IPS DF 6.9 (cell line): Measurements from ENCODE around the gene ACY1.
A peak's percentile ranks its signal among the peaks of the same experiment; 100 is the strongest.

Source experiments
- DNase-seq: peaks from one replicate; pipeline ENCODE4 v3.0.0-alpha.2; 2013; ENCODE audit warnings: low read depth, low spot score
- H3K27ac ChIP-seq: one replicate; pipeline ENCODE4 v1.5.1; 2013; ENCODE audit warnings: low read length, control low read depth
- H3K27me3 ChIP-seq: 2 replicates; pipeline ENCODE4 v1.6.1; 2013; ENCODE audit warnings: mild to moderate bottlenecking, low read length; ENCODE audit not compliant: control insufficient read depth, insufficient read depth
- H3K36me3 ChIP-seq: 2 replicates; pipeline ENCODE4 v1.6.1; 2013; ENCODE audit warnings: low read length; ENCODE audit not compliant: control insufficient read depth, insufficient read depth
- H3K4me1 ChIP-seq: 2 replicates; pipeline ENCODE4 v1.6.1; 2013; ENCODE audit warnings: low read length; ENCODE audit not compliant: control insufficient read depth, insufficient read depth
- H3K4me3 ChIP-seq: 2 replicates; pipeline ENCODE4 v1.5.1; 2013; ENCODE audit warnings: mild to moderate bottlenecking, low read length
- H3K9me3 ChIP-seq: 2 replicates; pipeline ENCODE4 v1.6.1; 2013; ENCODE audit warnings: low read length, inconsistent platforms; ENCODE audit not compliant: control insufficient read depth, insufficient read depth
- WGBS: extraction: QIAGEN DNeasy Blood & Tissue Kit; methylation state at CpG from one replicate; pipeline ENCODE4 v1.1.7; 2013; ENCODE audit warnings: mixed read lengths, missing lambda C conversion rate; ENCODE audit not compliant: insufficient read length, insufficient coverage; 5-methylcytosine and 5-hydroxymethylcytosine counted together

The ACY1 gene

GRCh38 chr3:51966016-51966415 is 17.3 kb upstream of the ACY1 start:
- no peaks in the 10 kb centered on the region for H3K36me3 ChIP-seq
- no peak for DNase-seq
- no CpG with 5 or more reads among the region's 2 CpGs for whole genome bisulfite sequencing
- H3K27ac ChIP-seq = no peak overlapping the region
- no peaks in the 10 kb centered on the region for H3K27me3 ChIP-seq
- peaks cover 19% of the 10 kb centered on the region for H3K4me1 ChIP-seq
- H3K4me3 ChIP-seq = no peak overlapping the region
- no peaks in the 10 kb centered on the region for H3K9me3 ChIP-seq

GRCh38 chr3:51966486-51966885 is 16.8 kb upstream of the ACY1 start:
- H3K27me3 ChIP-seq = no peaks in the 10 kb centered on the region
- H3K36me3 ChIP-seq = no peaks in the 10 kb centered on the region
- no CpG with 5 or more reads among the region's 5 CpGs for WGBS
- H3K4me3 ChIP-seq = no peak overlapping the region
- no peak for DNase-seq
- H3K4me1 ChIP-seq = peaks cover 19% of the 10 kb centered on the region
- H3K27ac ChIP-seq = no peak overlapping the region
- H3K9me3 ChIP-seq = no peaks in the 10 kb centered on the region

- DNase-seq = no peak
- H3K4me3 ChIP-seq = peak overlapping the region; percentile 36; the same call in 1 of the 2 replicates
- H3K4me1 ChIP-seq = peaks cover 19% of the 10 kb centered on the region
- no peaks in the 10 kb centered on the region for H3K9me3 ChIP-seq
- H3K27ac ChIP-seq = no peak overlapping the region
- H3K36me3 ChIP-seq = no peaks in the 10 kb centered on the region
- no peaks in the 10 kb centered on the region for H3K27me3 ChIP-seq
- WGBS = no CpG with 5 or more reads among the region's 33 CpGs
Observed at GRCh38 chr3:51966922-51967383, 16.4 kb upstream of the ACY1 start.

- H3K4me3 ChIP-seq = peak within 1 kb of the TSS; percentile 62; the same call in 1 of the 2 replicates
- no peaks in the 10 kb centered on the region for H3K9me3 ChIP-seq
- no CpG with 5 or more reads among the region's 90 CpGs for WGBS
- H3K27ac ChIP-seq = no peak within 1 kb of the TSS
- peaks cover 19% of the 10 kb centered on the region for H3K4me1 ChIP-seq
- no peaks in the 10 kb centered on the region for H3K36me3 ChIP-seq
- no peaks in the 10 kb centered on the region for H3K27me3 ChIP-seq
- no peak for DNase-seq
Observed at GRCh38 chr3:51967384-51968169, 15.8 kb upstream of the ACY1 start, which contains the start of gene PCBP4. PCBP4 (minus strand) TSS chr3:51967454; CDS start chr3:51961240, 6,214 bp downstream.

GRCh38 chr3:51968170-51968775 is 15.1 kb upstream of the ACY1 start:
- H3K27me3 ChIP-seq = no peaks in the 10 kb centered on the region
- DNase-seq = no peak
- H3K4me1 ChIP-seq = peaks cover 19% of the 10 kb centered on the region
- peak overlapping the region; percentile 62; the same call in 1 of the 2 replicates for H3K4me3 ChIP-seq
- H3K36me3 ChIP-seq = no peaks in the 10 kb centered on the region
- H3K9me3 ChIP-seq = no peaks in the 10 kb centered on the region
- WGBS = no CpG with 5 or more reads among the region's 11 CpGs
- H3K27ac ChIP-seq = no peak overlapping the region

- H3K27ac ChIP-seq = no peak overlapping the region
- no peak for DNase-seq
Observed at GRCh38 chr3:51968883-51969678, 14.3 kb upstream of the ACY1 start.

GRCh38 chr3:51969841-51970240 is 13.5 kb upstream of the ACY1 start:
- no CpG with 5 or more reads among the region's 4 CpGs for WGBS
- Histone ChIP-seq H3K4me1 (peaks cover 21% of the 10 kb centered on the region), H3K27ac (no peak overlapping the region), H3K27me3 (no peaks in the 10 kb centered on the region), H3K36me3 (no peaks in the 10 kb centered on the region), H3K9me3 (no peaks in the 10 kb centered on the region), H3K4me3 (no peak overlapping the region)
- no peak for DNase-seq

More at GRCh38 chr3:51968883-51969678, 14.3 kb upstream of the ACY1 start:
- Histone ChIP-seq H3K4me3 (no peak overlapping the region), H3K27me3 (no peaks in the 10 kb centered on the region), H3K4me1 (peaks cover 18% of the 10 kb centered on the region), H3K9me3 (no peaks in the 10 kb centered on the region), H3K36me3 (no peaks in the 10 kb centered on the region)
- WGBS = no CpG with 5 or more reads among the region's 6 CpGs

- no peak for DNase-seq
- peaks cover 26% of the 10 kb centered on the region for H3K4me1 ChIP-seq
- no peak overlapping the region for H3K4me3 ChIP-seq
- no CpG with 5 or more reads among the region's 6 CpGs for WGBS
- H3K9me3 ChIP-seq = no peaks in the 10 kb centered on the region
- no peaks in the 10 kb centered on the region for H3K36me3 ChIP-seq
- peaks cover 5% of the 10 kb centered on the region; the same call in 1 of the 2 replicates for H3K27me3 ChIP-seq
- no peak overlapping the region for H3K27ac ChIP-seq
Observed at GRCh38 chr3:51970606-51971300, 12.6 kb upstream of the ACY1 start.

GRCh38 chr3:51971350-51971749 is 12.0 kb upstream of the ACY1 start:
- H3K27ac ChIP-seq = no peak overlapping the region
- H3K4me3 ChIP-seq = no peak overlapping the region
- H3K4me1 ChIP-seq = peaks cover 24% of the 10 kb centered on the region
- peaks cover 5% of the 10 kb centered on the region; the same call in 1 of the 2 replicates for H3K27me3 ChIP-seq
- H3K36me3 ChIP-seq = no peaks in the 10 kb centered on the region
- WGBS = no CpG with 5 or more reads among the region's 11 CpGs
- DNase-seq = no peak
- no peaks in the 10 kb centered on the region for H3K9me3 ChIP-seq
